ENCODE measurements around the gene SYNJ2. TPM values are rescaled to one million over a fixed set of nuclear protein-coding genes. Genes with fewer than 3 reads are reported as not detected.

The SYNJ2 gene
- total and polyA plus RNA-seq, 11 donors: 7.5 to 27.0 (median 18.2) TPM

DNA sequence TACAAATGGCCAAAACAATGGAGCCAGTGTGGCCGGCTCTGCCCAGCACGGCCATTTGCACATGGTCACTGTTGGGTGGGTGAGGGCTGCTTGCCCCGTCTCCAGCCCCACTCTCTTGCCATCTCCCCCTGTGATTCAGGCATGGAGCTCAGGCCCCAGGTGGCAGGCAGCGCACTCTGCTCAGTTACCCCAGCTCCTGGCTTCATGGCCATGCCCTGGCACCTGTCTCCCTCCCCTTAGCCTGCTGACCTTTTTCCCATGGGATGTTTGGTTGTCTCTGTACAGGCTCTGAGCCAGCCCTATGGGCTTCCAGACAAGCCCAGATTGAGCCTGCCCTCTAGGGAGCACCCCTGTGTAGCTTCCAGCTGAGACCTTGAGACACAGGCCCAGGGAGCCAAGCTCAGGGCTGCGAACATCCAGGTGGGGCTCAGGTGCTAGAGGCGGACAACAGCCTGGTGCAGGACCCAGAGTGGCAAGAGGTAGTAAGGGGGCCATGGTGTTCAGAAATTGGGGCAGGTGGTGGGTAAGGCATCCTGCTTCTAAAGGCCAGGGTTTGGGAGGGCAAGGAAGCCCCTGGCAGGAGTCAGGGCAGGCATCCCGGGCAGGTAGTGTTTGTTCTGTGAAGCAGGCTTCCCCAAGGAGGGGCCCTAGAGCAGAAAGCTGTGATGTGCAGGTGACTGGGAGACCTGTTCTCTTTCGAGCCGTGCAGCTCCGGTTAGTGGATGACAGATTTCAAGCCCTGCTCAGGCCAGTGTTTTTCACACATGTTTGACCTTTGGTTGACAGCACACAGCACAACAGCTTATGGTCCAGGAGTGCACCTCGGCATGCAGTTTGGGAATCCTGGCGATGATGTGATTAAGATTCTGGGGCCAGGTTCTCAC, 17.7 kb downstream of the SYNJ2 start:
- DNase-seq (no peak), ATAC-seq (peak in 3 of 4 donors; percentile 20 to 56 (median 40))
- WGBS, 4 donors: 69 to 77% (median 75%) methylated on average over 11 to 12 of the region's 12 CpGs
- H3K4me1 ChIP-seq: peaks cover 11 to 52% (median 40%) of the 10 kb centered on the region in 12 donors
- no peak overlapping the region for H3K4me3 ChIP-seq
- H3K36me3 ChIP-seq: no peaks in the 10 kb centered on the region
- no peak for TF ChIP-seq POLR2A (IDR thresholded peaks at IDR 0.05)
- TF ChIP-seq, protein P1, sequence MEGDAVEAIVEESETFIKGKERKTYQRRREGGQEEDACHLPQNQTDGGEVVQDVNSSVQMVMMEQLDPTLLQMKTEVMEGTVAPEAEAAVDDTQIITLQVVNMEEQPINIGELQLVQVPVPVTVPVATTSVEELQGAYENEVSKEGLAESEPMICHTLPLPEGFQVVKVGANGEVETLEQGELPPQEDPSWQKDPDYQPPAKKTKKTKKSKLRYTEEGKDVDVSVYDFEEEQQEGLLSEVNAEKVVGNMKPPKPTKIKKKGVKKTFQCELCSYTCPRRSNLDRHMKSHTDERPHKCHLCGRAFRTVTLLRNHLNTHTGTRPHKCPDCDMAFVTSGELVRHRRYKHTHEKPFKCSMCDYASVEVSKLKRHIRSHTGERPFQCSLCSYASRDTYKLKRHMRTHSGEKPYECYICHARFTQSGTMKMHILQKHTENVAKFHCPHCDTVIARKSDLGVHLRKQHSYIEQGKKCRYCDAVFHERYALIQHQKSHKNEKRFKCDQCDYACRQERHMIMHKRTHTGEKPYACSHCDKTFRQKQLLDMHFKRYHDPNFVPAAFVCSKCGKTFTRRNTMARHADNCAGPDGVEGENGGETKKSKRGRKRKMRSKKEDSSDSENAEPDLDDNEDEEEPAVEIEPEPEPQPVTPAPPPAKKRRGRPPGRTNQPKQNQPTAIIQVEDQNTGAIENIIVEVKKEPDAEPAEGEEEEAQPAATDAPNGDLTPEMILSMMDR (IDR thresholded peaks at IDR 0.05): no peak
- intact Hi-C loops (cut with DNase I): no loop called here
- H3K27ac ChIP-seq: peak overlapping the region in 4 of 12 donors; percentile 18 to 44 (median 28)
- no peaks in the 10 kb centered on the region for H3K27me3 ChIP-seq
- H3K9me3 ChIP-seq: no peaks in the 10 kb centered on the region

DNA sequence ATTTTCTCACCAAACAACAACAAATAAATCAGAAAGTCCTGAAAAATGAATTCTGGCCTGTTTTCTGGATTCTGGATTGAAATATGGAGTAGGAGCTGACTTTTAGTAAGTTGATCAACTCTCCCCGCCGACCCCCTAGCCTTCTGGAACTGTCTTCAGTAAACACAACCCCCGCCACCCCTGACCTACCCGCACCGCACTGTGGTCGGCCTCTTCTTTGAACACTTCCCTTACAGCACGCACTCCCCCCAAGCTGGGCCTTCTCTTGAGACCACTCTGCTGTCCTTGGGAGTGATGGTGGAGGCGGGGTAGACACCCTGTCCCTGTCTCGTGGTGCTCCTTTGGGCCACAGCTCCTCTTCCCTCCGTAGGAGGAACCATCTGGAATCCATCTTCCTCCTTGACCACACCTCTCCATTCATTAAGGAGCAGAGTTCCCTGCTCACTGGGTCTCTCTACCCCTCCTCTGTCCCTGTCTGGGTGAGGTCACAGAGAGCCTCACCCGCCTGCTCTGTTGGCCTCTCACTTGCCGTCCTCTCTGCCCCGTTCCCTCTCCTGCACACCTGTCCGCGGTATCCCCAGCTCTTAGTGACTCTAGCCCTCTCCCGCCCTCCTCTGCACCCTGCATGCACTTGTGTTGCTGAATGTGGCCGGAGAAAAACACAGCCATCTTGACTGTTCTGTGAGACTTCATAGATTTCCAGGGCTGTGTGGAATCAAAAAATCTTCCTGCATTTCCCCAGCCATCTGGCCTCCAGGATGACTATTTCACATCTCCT, 19.1 kb downstream of the SYNJ2 start:
- no peak overlapping the region for H3K4me3 ChIP-seq
- DNase-seq: no peak
- H3K36me3 ChIP-seq: no peaks in the 10 kb centered on the region
- H3K27ac ChIP-seq: peak overlapping the region in 5 of 12 donors; percentile 3 to 70 (median 28)
- intact Hi-C loops (cut with DNase I): no loop called here
- peaks cover 11 to 55% (median 42%) of the 10 kb centered on the region in 12 donors for H3K4me1 ChIP-seq
- 83 to 91% (median 88%) methylated on average over 17 of the region's 17 CpGs for WGBS, 4 donors
- no peaks in the 10 kb centered on the region for H3K27me3 ChIP-seq
- TF ChIP-seq, protein P1 (IDR thresholded peaks at IDR 0.05): no peak
- TF ChIP-seq POLR2A (IDR thresholded peaks at IDR 0.05): no peak
- H3K9me3 ChIP-seq: no peaks in the 10 kb centered on the region
- ATAC-seq: peak in 1 of 4 donors; percentile 2

DNA sequence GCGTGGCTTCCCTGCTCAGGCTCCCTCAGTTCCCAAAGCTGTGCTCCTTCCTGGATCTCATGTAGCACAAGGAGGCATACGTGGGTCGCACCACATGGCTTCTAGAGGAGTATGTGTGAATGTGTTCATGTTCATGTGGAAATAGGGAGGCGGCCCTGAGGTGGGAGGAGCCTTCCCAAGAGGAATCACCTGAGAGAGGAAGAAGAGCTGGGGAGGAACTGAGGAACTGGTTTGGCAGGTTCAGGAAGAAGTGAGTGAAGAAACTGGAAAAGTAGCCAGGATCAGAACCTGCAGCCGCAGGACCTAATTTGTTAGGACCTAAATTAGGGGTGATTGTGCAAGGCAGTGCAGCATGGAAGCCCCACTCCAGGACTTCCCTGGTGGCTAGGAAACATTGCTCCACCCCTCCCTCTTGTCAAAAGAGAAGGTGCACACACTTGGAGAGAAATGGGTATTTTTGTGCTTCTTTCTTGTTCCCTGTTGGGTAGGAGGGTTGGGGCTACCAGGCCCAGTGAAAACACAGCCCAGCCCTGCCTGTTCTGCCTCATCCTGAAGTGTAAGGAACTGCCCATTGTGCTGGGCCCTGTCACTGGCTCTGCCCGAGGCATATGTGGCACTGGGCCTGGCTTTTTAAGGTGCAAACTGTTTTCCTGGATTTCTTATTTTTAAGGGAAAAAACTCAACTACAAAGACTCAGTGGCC, 20.7 kb downstream of the SYNJ2 start:
- no peaks in the 10 kb centered on the region for H3K9me3 ChIP-seq
- no peak for TF ChIP-seq POLR2A (IDR thresholded peaks at IDR 0.05)
- H3K27ac ChIP-seq: peak overlapping the region; percentile 58 to 92 (median 80)
- intact Hi-C loops (cut with DNase I): no loop called here
- no peaks in the 10 kb centered on the region for H3K27me3 ChIP-seq
- H3K4me1 ChIP-seq: peaks cover 11 to 55% (median 42%) of the 10 kb centered on the region in 12 donors
- DNase-seq (no peak), ATAC-seq (peak in 1 of 4 donors; percentile 2)
- no peak overlapping the region for H3K4me3 ChIP-seq
- WGBS, 4 donors: 84 to 88% (median 86%) methylated on average over 6 of the region's 6 CpGs
- no peaks in the 10 kb centered on the region for H3K36me3 ChIP-seq

DNA sequence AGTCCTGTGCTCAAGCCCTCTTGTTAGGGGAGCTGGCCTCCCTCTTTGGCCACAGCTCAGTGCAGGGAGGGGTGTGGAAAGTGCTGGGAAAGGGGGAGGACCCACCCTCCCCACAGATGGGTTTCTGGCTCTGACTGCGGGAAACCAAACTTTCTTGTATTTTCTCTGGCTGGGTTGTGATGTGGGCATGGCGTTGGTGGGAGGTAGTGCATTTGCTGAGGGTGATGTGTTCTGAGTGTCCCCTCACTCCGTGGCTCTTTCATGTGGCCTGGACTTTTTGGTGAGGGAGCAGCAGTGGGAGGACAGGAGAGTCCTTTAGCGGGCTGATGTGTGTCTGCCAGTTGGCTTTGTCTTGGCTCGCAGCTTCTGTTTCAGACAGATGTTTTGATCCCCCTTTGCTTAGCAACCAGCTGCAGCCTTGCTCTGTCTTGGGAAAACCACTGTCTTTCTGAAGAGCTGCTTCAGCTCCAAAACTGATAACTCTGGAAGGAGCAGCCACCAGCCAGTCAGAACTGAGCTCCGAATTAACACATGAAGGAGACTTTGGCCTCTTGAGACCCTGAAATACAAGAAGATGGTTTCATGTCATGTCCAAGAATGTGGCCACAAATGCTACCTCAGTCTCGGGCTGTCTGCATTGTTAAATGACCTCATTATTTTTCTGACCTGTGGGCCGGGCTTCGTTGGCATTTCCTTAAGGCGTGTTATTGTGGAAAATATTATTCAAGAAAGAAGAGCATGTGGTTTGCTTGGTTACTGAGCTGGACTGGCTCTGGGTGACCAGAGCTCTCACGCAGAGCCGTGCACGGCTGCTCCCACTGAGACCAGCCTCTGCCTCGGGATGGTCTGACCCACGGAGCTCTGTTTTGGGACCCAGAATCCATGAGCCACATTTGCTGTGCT, 21.5 kb downstream of the SYNJ2 start:
- Histone ChIP-seq H3K9me3 (no peaks in the 10 kb centered on the region), H3K4me1 (peaks cover 11 to 60% (median 43%) of the 10 kb centered on the region in 12 donors), H3K27me3 (no peaks in the 10 kb centered on the region), H3K36me3 (no peaks in the 10 kb centered on the region), H3K27ac (peak overlapping the region; percentile 58 to 92 (median 80)), H3K4me3 (no peak overlapping the region)
- intact Hi-C loops (cut with DNase I): no loop called here
- TF ChIP-seq, protein P1 (IDR thresholded peaks at IDR 0.05): no peak
- no peak for TF ChIP-seq POLR2A (IDR thresholded peaks at IDR 0.05)
- 34 to 54% (median 40%) methylated on average over 15 of the region's 15 CpGs for WGBS, 4 donors
- peak; percentile 70 to 77 (median 74) for ATAC-seq
- peak in 4 of 5 donors; percentile 68 to 77 (median 72) for DNase-seq

Data from heart left ventricle (tissue), 16 donors.